Activated T-helper 1 cell treated with anti-CD3 and anti-CD28 coated beads, Interleukin-12 subunit alpha, Interleukin-12 subunit beta, Interleukin-2, Interleukin-4 antibody, amounts not matched to agents 30 ng/mL and 10 ng/mL and 1 ng/mL, durations not matched to agents 14 hours and 24 hours and 36 hours (primary cell): ENCODE measurements around the gene CDKAL1. TPM values are rescaled to one million over a fixed set of nuclear protein-coding genes. Genes with fewer than 3 reads are reported as not detected.
A peak's percentile ranks its signal among the peaks of the same experiment; 100 is the strongest.
"Not testable (repeated sequence)": the region's sequence is repeated elsewhere in the genome, so short reads cannot be mapped to it uniquely, and the experiment has no call there.

Source experiments
- DNase-seq: peaks from one replicate; pipeline ENCODE4 v3.0.0; 2021; ENCODE audit warnings: low spot score
- H3K27ac Mint-ChIP-seq: one replicate; pipeline ENCODE4 v1.8.0; 2021; ENCODE audit warnings: mild to moderate bottlenecking, mixed read lengths
- H3K27me3 Mint-ChIP-seq: one replicate; pipeline ENCODE4 v1.8.0; 2022; ENCODE audit warnings: mild to moderate bottlenecking, moderate library complexity, mixed read lengths; ENCODE audit not compliant: insufficient read depth
- H3K36me3 Mint-ChIP-seq: one replicate; pipeline ENCODE4 v1.8.0; 2021; ENCODE audit warnings: low read depth, mixed read lengths
- H3K4me1 Mint-ChIP-seq: one replicate; pipeline ENCODE4 v1.8.0; 2021; ENCODE audit warnings: low read depth, mixed read lengths
- H3K4me3 Mint-ChIP-seq: one replicate; pipeline ENCODE4 v1.8.0; 2021; ENCODE audit warnings: mild to moderate bottlenecking, moderate library complexity, mixed read lengths
- H3K9me3 Mint-ChIP-seq: one replicate; pipeline ENCODE4 v1.8.0; 2021; ENCODE audit warnings: mixed read lengths
- intact Hi-C: fragments of 100-400 bp; cut with micrococcal nuclease; formaldehyde crosslinking; loops from one replicate; pipeline ENCODE4 v1.15.1; 2024
- total RNA-seq: library from RNA; stranded (reverse); gene quantifications from 2 replicates; pipeline ENCODE4 v1.2.3, GENCODE V29; 2022

The CDKAL1 gene
- 32.2 and 32.6 TPM in 2 replicates for total RNA-seq

DNA sequence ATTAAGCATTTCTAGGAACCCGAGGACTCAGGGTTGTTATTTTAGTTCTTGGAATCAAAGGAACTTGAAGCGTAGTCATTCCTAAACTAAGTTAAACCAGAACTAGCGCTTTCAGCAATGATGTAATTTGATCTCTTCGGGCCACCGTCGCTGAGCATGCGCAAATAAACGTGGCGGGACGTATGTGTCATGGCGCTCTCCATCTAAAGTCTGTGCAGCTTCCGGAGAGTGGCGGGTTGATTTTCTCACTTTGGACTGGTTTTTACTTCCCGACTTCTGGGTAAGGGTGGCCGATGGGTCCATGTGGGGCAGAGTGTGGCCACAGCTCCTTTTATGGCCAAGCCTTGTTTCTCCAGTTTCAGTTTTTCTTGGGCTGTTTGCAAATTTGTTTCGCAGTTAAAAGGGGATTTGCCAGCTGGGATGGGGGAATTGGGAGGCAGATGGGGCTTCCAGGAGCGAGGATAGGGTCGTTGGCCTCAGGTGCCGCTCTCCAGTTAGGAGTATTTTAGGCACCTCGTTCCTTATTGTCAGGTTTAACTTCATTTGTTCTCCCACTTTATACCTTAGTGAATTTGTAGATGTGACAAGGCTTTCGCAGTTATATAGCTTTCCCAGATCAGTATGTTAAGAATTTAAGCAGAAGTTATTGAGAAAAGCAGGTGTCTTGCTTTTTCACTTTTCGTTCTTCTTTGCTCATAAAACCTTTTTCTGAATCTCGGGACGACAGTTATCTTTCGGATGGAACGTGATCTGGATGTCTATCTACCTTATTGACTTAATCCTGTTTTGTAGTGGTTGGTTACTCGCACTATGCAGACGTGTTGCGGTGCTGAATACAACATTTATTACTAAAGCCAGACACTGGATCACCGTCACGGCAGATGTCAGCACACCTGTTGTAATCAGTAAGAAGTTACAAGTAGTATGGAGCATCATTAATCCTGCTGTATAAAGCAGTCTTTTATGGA is at the start of gene CDKAL1:
CDKAL1 (plus strand) TSS at position 163 of the 968 bp plus-strand sequence. CDS start 11,894 bp downstream, outside the sequence.
- intact Hi-C loops = loop anchor here (1.0 to 10.0 kb wide), 4 partner anchors 9 to 1340 kb away; partner anchors contain the start of genes E2F3 and MBOAT1
- DNase-seq = peak; percentile 91
- Mint-ChIP-seq H3K4me3 (peak within 1 kb of the TSS; percentile 98), H3K27ac (peak within 1 kb of the TSS; percentile 97), H3K36me3 (peaks cover 15% of the 10 kb centered on the region), H3K9me3 (no peaks in the 10 kb centered on the region), H3K27me3 (peaks cover 3% of the 10 kb centered on the region), H3K4me1 (peaks cover 54% of the 10 kb centered on the region)

DNA sequence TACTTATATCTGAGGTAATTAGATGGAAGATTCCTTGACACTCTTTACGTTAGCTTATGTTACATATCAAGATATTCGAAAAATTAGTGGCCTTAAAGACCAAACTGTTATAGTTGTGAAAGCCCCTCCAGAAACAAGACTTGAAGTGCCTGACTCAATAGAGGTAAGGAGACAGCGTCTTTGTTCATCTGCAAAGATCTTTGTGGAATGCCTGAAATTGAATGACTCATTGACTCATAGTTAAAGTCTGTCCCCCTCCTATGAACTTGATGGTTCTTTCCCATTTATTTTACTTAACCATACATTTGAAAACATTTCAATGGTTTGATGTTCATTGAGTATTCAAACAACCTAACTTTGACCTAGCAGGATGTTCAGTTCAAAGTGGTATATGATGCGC is 47.6 kb upstream of the CDKAL1 start:
- Mint-ChIP-seq H3K9me3 (no peaks in the 10 kb centered on the region), H3K27me3 (no peaks in the 10 kb centered on the region), H3K36me3 (peaks cover 54% of the 10 kb centered on the region), H3K27ac (no peak overlapping the region), H3K4me3 (no peak overlapping the region), H3K4me1 (peaks cover 5% of the 10 kb centered on the region)
- intact Hi-C loops = no loop called here
- no peak for DNase-seq

DNA sequence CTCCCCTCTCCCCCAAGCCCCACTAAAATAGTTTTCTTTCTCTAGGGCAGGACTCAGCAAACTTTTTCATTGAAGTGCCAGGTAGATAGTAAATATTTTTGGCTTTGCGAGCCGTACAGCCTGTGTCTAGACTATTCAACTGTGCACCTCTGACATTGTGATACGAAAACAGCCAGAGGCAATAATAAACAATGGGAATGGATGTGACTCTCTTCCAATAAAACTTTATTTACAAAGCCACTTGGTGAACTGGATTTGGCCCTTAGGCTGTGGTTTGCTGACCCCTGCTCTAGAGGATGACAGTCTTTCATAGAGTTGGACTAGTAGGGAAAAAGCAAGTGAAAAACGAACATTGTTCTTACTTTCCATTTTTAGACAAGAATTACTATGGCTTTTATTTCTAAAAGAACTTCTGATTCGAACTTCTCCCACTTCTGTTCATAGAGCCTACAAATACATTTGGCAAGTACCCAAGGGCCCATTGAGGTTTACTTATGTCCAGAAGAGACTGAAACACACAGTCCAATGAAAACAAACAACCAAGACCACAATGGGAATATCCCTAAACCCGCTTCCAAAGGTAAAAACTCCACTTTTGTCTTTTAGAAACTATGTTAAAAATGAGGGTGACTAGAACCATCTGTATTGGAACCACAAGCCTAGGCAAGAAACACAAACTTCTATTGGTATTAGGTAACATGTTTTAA is 46.4 kb upstream of the CDKAL1 start:
- Mint-ChIP-seq H3K4me1 (peaks cover 5% of the 10 kb centered on the region), H3K9me3 (no peaks in the 10 kb centered on the region), H3K27me3 (no peaks in the 10 kb centered on the region), H3K27ac (no peak overlapping the region), H3K36me3 (peaks cover 55% of the 10 kb centered on the region), H3K4me3 (no peak overlapping the region)
- DNase-seq = no peak
- intact Hi-C loops = no loop called here

DNA sequence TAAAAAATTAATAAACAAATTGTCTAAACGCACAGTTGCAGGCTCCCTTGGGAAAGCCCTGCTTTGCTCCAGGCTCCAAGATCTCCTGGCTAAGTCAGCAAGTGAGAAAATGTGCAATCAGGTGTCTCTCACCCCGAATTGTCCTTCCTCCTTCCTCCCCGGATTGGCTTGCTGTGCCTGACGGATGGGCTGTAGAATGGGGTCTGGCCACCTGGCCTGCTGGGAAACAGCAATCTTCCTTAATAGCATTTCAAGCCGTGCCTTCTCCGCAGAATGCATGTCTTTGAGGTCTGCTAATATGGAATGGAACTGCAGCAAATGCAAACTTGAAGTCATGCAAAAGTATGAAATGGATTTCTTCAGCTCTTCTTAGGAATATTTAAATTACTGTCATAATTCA is 43.7 kb upstream of the CDKAL1 start:
- Mint-ChIP-seq H3K27ac (no peak overlapping the region), H3K36me3 (peaks cover 44% of the 10 kb centered on the region)

DNA sequence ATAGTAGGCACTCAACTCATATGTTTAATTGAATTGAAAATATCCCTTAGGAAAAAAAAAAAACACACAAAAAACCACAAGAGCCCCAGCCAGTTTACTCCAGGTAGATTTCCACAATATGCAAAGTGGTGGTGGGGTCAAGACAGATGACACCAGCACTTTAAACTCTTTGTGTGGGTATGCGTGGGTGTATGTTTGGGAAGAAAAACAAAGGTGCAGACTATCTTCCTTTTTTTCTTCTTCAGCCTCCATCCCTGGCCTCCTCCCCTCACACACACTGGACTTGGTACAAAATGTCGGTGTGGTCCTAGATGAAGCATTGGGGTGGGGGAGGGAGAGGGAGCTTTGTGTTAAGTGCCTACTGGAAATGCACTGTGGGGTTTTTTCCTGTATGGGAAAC is 42.2 kb upstream of the CDKAL1 start:
- H3K4me1 Mint-ChIP-seq = no peaks in the 10 kb centered on the region
- no peak overlapping the region for H3K4me3 Mint-ChIP-seq
- no peaks in the 10 kb centered on the region for H3K9me3 Mint-ChIP-seq
- no peak for DNase-seq
- H3K27ac Mint-ChIP-seq = no peak overlapping the region
- intact Hi-C loops = no loop called here
- peaks cover 36% of the 10 kb centered on the region for H3K36me3 Mint-ChIP-seq
- no peaks in the 10 kb centered on the region for H3K27me3 Mint-ChIP-seq

More for the DNA sequence above, 43.7 kb upstream of the CDKAL1 start:
- H3K27me3 Mint-ChIP-seq = no peaks in the 10 kb centered on the region
- H3K4me3 Mint-ChIP-seq = no peak overlapping the region
- DNase-seq = no peak
- no peaks in the 10 kb centered on the region for H3K4me1 Mint-ChIP-seq
- H3K9me3 Mint-ChIP-seq = no peaks in the 10 kb centered on the region
- intact Hi-C loops = no loop called here

DNA sequence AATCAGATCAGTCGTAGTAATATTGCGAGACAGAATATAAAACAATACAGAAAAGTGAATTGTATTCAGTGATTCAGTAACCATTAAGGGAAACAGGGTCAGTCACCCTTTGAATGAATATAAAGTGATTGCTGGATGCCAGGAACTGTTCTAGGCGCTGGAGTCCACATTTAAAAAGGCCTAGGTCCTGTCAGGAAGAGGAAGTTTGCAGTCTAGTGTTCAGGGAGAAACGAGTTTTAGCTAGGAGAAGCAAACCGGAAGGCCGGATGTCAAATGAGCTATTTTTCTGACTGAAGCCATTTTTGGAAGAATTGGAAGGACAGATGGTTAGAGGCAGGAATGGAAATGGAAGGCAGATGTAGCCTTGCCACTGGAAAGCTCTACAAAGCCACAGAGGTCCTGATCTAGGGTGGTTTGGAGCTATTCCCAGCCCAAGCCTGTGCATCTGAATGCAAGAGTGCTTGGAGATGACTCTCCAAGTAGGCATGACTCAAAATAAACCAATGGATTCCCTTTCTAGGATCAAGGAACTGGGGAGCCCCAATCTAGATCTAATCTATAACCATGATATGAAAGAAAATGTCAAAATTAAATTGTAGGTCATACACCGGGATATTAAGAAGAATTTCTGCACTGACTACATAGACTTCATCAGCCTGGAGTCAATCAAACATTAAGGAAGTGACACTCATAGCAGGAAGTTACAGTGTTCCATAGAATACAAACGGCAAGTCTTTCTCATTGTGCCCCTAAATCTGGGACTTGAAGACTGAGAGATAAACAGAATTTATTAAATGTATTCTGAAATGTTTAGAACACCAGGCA is 36.8 kb upstream of the CDKAL1 start:
- DNase-seq = no peak
- no peak overlapping the region for H3K27ac Mint-ChIP-seq
- H3K27me3 Mint-ChIP-seq = no peaks in the 10 kb centered on the region
- intact Hi-C loops = no loop called here
- no peaks in the 10 kb centered on the region for H3K9me3 Mint-ChIP-seq
- H3K4me1 Mint-ChIP-seq = no peaks in the 10 kb centered on the region
- no peak overlapping the region for H3K4me3 Mint-ChIP-seq
- H3K36me3 Mint-ChIP-seq = peaks cover 5% of the 10 kb centered on the region

DNA sequence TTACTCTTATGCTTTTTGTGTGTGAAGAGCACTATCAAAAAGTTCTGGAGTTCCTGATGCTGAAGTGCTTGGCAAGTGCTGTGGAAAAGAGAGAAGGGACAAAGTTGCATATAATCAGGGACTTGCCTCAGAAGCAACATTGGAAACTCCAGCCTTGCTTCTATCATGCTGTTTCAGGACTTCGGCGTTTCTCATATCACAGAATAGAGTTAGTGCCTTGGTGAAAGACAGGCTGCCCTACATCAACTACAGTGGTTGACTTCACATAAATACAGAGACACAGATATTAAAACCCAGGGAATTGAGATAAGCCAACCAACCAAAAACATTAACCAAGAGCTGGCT is 36.2 kb upstream of the CDKAL1 start:
- H3K27ac Mint-ChIP-seq = no peak overlapping the region
- H3K27me3 Mint-ChIP-seq = no peaks in the 10 kb centered on the region
- intact Hi-C loops = no loop called here
- peaks cover 3% of the 10 kb centered on the region for H3K36me3 Mint-ChIP-seq
- no peak for DNase-seq
- no peak overlapping the region for H3K4me3 Mint-ChIP-seq
- H3K4me1 Mint-ChIP-seq = no peaks in the 10 kb centered on the region
- no peaks in the 10 kb centered on the region for H3K9me3 Mint-ChIP-seq

DNA sequence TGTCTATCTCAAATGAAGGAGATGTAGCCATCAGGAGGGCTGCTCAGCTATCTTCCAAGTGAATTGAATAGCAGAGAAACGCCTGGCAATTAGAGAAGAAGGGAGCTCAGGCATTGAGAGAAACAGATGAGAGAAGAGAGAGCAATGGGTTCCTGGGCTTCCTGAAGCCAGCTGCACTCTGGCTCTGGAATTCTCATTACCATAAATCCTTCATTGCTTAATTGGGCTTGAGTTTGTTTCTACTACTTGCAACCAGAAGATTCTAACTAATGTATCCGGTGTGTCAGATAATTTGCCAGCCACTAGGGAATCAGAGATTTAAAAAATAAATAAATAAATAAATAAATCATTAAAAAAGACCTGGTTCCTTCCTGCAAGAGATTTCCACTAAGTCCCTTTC is 25.0 kb upstream of the CDKAL1 start:
- Mint-ChIP-seq H3K4me3 (no peak overlapping the region), H3K36me3 (no peaks in the 10 kb centered on the region), H3K27ac (no peak overlapping the region), H3K4me1 (no peaks in the 10 kb centered on the region), H3K27me3 (peaks cover 11% of the 10 kb centered on the region), H3K9me3 (no peaks in the 10 kb centered on the region)
- DNase-seq = no peak
- intact Hi-C loops = no loop called here

DNA sequence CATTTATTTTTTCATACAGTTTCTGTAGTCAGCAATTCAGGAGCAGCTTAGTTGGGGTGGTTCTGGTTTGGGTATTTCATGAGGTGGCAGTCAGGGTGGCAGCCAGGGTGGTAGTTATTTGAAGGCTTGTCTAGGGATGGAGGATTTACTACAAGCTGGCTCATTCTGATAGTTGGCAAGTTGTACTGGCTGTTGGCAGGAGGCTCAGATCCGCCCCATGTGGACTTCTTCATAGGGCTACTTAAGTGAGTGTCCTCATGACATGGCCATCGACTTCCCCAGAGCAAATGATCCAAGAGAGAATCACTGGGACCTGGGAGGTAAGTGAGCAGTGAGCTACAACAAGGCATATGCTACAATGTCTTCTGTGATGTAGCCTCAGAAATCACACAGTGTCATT is 22.4 kb upstream of the CDKAL1 start:
- Mint-ChIP-seq H3K4me1 (no peaks in the 10 kb centered on the region), H3K36me3 (no peaks in the 10 kb centered on the region)

DNA sequence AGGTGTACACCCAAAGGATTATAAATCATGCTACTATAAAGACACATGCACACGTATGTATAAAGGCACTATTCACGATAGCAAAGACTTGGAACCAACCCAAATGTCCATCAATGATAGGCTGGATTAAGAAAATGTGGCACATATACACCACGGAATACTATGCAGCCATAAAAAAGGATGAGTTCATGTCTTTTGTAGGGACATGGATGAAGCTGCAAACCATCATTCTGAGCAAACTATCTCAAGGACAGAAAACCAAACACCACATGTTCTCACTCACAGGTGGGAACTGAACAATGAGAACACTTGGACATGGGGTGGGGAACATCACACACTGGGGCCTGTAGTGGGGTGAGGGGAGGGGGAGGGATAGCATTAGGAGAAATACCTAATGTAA is 9.0 kb upstream of the CDKAL1 start:
- H3K27ac Mint-ChIP-seq, H3K27me3 Mint-ChIP-seq, H3K9me3 Mint-ChIP-seq, H3K4me3 Mint-ChIP-seq, DNase-seq, intact Hi-C loops, H3K36me3 Mint-ChIP-seq: not testable (repeated sequence)
- peaks cover 13% of the 10 kb centered on the region for H3K4me1 Mint-ChIP-seq

More for the DNA sequence above, 22.4 kb upstream of the CDKAL1 start:
- DNase-seq = no peak
- Mint-ChIP-seq H3K9me3 (no peaks in the 10 kb centered on the region), H3K27me3 (peaks cover 8% of the 10 kb centered on the region), H3K4me3 (no peak overlapping the region), H3K27ac (no peak overlapping the region)
- intact Hi-C loops = no loop called here

DNA sequence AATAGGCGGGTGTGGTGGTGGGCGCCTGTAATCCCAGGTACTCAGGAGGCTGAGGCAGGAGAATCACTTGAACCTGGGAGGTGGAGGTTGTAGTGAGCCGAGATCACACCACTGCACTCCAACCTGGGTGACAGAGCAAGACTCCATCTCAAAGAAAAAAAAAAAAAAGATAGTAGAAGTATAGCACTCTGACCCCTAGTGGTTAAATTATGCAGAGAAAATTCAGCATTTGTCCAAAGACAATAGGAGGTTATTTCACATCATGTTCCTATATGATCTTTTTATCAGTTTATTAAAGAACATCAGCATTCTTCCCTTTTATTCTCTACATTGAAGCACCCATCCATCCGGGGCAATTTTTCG is 5.2 kb upstream of the CDKAL1 start:
- not testable (repeated sequence) for H3K27me3 Mint-ChIP-seq, H3K27ac Mint-ChIP-seq, H3K36me3 Mint-ChIP-seq, H3K9me3 Mint-ChIP-seq, H3K4me3 Mint-ChIP-seq, DNase-seq
- H3K4me1 Mint-ChIP-seq = peaks cover 27% of the 10 kb centered on the region
- intact Hi-C loops = loop anchor here (1.0 kb wide), 3 partner anchors 125 to 317 kb away; partner anchors contain the start of gene MBOAT1

DNA sequence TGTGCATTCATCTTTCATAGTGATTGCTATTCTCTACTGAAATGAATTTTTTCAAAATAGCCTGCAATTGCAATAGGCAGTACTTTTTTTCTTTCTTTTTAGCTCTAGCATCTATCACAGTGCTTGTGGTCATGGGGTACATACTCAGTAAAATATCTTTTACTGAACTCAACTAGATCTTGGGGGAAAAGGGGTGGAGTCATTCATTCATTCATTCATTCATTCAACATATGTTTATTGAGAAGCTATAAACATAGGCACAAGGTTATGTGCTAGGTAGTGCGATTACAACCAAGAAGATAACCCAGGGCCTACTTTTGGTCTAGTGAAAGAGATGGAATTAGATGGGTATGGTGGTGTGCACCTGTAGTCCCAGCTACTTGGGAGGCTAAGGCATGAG is 1.4 kb upstream of the CDKAL1 start:
- no peak for DNase-seq
- intact Hi-C loops = loop anchor here (10.0 kb wide), 1 partner anchor 1342 kb away; no protein-coding TSS in a partner anchor
- Mint-ChIP-seq H3K9me3 (no peaks in the 10 kb centered on the region), H3K27ac (peak overlapping the region; percentile 62), H3K27me3 (peaks cover 3% of the 10 kb centered on the region), H3K36me3 (peaks cover 10% of the 10 kb centered on the region), H3K4me3 (no peak overlapping the region), H3K4me1 (peaks cover 50% of the 10 kb centered on the region)
